COLO829 (cell line): ENCODE data around the gene BRD3.

Experiments
- DNase-seq: peaks from one replicate; pipeline ENCODE4 v3.0.0; 2012; ENCODE audit warnings: low spot score

Gene BRD3

GRCh38 chr9:134053941-134054761, 13.7 kb downstream of the BRD3 start:
- DNase-seq: no peak

GRCh38 chr9:134053401-134053871, 14.4 kb downstream of the BRD3 start:
- no peak for DNase-seq

- DNase-seq: no peak
Measured at GRCh38 chr9:134052941-134053340, 14.9 kb downstream of the BRD3 start.

- DNase-seq: no peak
Measured at GRCh38 chr9:134052491-134052890, 15.3 kb downstream of the BRD3 start.

DNA sequence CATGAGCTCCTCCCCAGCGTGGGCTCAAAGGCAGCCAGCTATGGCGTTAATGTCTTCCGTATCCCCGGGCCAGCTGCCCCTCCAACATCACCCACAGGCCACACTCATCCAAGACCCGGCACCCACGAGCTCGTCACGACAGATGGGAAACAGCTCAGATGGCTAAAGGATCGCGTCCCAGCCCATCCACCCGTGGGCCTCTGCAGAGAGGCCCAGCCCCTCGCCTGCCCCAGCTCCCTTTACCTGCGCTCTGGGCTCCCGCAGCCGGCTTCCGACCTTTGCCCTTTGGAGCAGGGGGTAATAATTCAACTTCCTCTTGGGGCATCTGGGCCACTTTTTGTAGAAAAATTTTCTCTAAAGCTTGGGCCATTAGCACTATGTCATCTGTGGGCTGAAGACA, 16.5 kb downstream of the BRD3 start:
- DNase-seq: no peak

DNA sequence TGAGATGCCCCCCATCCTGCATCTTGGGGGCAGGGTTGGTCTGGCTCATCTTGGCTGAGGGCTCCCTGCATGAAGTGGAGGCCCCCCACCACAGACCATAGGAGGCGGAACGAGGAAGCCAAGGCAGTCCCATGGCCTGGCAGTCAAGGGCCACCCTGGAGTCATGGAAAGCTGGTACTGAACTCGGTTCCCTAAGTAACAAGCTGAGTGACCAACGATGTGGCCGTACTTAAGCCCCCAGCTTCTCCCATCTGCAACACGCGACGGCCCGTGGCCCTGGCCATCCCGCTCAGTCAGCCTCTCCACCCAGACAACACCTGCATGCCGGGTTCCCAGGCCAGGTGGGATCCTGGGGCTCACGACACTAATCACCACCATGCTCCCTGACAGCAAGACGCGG, 17.1 kb downstream of the BRD3 start:
- no peak for DNase-seq

GRCh38 chr9:134049772-134050588, 17.8 kb downstream of the BRD3 start:
- DNase-seq: no peak

DNA sequence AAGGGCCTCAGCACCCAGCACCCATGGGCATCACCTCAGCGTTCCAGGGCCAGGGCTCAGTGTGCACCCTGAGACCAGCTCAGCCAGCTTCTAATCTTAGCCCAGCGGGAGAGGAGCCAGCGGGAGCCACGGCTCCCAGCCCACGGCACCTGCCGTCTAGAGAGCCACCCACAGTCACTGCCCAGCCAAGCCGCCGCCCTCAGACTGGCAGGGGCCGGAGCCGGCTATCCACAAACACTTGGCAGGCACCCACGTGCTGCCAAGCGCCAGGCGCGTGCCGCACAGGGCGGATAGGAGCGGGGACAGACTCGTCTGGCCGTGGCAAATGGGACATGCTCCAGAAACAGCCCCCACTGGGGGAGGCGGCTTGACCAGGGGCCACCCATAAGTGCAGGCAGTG, 18.6 kb downstream of the BRD3 start:
- DNase-seq: no peak

GRCh38 chr9:134048582-134048968, 19.3 kb downstream of the BRD3 start:
- DNase-seq: no peak

DNA sequence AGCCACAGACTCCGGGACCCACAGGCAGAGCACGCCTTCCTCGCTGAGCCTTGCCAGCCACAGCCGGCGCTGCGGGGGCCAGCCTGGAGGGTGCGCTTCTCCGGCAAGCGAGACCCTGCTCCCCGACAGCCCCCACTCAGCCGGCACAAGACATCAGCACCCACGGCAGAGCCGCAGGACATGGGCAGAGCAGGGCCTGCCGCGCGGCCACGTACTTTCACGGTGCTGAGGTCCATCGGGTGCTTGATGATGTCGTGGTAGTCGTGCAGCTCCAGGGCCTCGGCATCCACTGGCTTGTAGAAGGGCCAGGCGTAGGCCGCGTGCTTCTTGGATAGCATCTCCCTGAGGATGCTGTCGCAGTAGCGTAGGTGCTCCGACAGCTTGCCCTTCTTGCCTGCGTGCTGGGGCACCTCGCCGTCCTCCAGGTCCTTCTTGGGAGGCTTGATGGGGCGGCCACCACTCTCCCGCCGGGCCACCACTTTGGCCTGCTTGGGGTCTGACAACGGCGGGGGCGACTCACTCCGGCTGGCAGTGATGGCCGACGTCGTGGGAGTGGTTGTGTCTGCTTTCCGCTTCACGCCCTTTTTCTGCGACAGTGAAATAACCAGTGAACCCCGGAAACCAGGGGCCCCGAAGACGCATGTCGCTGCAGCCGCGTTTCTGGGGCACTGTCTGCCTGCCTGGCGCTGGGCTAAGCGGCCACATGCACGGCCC, 19.8 kb downstream of the BRD3 start:
- DNase-seq: no peak

DNA sequence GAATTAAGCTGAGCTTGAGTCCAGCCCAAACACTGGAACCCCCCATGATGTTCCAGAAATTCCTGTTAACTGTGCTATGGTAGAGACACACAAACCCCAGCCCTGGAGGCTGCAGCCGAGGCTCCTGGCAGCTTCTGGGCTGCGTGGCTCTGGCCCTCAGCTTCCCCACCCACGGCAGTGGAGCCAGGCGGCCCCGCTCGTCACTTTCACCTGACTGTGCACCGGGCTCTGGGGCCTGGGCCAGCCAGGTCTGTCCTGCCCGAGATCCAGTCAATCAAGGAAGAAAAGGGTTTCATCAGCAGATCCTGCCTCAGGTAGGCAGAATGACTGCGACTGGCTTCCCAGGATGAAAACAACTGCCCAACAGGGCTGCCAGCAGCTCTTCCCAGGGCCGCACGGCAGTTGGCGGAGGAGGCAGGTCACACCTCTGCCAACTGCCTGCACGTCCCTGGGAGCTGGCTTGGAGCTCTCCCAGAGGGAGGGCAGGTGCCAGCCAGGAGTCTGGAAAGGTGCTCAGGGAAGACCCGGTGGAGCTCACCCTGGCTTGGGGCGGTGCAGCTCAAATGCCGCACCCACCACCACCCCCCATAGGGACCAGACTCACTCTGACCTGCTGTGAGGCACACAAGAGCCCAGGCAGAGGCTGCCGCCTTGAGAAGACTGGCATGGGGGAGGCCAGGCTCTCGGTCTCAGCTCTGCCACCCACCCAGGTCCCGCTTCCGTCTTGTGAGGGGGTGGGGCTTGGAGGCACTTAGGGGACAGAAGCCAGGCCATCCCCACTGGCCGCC, 20.7 kb downstream of the BRD3 start:
- no peak for DNase-seq

DNA sequence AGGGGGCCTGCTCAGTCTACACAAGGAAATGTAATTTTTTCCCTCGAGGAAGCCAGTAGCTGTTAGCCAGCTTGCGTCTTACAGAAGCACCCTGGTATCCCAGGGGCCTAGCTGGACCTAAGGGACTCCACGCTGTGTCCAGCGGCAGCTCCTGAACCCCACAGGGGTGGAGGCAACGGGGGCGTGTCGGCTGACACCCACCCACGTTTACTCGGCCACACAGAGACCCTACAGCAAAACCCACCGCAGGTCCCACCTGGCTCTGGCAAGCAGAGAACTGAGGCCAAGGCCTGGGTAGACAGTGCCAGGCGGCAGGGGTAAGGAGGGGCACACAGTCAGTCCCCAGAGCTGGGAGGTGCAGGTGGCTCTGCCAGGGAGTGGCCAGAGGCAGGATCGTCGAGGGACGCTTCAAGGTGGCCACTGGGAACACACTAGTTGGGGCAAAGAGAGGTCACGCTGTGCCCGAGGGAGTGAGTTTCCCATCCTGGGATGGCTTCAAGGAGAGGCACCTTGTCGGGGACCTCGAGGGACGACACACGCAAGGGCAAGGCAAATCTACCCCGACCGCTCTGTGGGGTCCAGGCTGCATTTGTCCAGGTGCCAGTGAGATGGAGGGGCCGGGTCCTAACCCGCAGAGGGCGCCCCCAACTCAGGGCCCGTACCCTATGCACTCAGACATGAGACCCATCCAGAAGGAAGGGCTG, 21.8 kb downstream of the BRD3 start:
- no peak for DNase-seq

GRCh38 chr9:134044944-134045343, 22.9 kb downstream of the BRD3 start:
- no peak for DNase-seq

GRCh38 chr9:134043531-134043988, 24.3 kb downstream of the BRD3 start:
- DNase-seq: no peak

DNA sequence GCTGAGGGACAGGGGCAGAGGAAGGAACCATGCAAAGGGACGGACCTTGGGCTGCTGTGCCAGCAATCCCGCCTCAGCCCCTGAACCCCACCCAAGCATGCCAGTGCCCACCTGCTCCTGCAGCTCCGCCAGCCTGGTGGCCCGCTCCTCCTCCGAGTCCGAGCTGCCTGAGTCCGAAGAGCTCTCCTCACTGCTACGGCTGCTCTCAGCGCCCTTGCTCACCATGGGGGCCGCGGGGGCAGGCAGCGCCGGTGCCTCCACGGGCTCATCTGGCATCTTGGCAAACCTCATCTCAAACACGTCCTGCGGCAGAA, 26.2 kb downstream of the BRD3 start:
- no peak for DNase-seq

- DNase-seq: no peak
Measured at GRCh38 chr9:134040781-134041648, 26.8 kb downstream of the BRD3 start.

DNA sequence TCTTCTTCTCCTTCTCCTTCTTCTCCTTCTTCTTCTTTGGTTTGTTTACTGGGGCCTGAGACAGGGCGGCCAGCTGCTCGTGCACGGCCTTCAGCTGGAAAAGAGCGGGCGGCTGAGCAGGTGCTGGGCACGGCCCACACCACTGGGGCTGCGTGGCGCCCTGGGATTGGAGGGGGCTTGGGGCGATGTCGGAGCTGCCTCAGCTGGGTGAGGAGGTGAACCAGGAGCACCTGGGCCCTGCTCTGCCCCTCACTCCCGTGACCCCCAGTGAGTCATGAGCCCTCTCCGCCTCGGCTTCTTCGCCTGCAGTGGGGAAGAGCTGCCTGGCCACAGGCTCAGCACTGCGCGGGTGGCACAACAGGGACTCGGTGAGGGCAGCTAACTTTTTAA, 27.7 kb downstream of the BRD3 start:
- DNase-seq: no peak

DNA sequence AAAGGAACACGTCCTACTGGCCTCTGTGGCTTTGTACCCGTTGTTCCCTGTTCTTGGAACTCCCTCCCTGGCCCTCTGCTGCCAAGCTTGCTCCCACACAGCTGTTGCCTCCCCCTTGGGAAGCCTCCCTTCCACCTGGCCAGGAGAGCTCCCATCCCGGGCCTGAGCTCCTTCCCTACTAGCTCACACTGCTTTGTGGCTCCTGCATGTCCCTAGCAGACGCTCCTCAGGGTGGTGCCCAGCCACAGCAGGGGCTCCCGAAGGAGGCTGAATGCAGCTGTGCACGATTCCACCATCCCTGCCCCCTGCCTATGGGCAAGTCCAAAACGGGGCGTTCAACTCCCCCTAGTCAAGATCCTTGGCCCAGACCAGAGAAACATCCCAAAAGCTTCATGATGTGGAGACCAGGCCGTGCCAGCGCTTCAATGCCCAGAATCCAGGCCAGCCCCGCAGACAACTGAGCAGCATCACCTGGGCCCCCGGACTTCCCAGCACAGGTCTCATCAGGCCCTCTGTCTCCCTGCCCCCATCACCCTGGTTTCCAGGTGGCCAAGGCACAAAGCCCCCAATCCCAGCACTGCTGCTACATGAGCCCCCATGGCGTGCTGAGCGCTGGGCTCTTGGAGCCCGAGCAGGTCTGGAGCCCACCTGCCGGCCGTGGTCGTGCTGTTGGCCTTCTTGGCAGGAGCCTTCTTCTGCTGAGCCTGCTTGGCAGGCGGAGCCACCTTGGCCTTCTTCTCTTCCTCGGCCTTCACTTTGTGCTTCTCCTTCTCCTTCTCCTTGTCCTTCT, 28.2 kb downstream of the BRD3 start:
- DNase-seq: no peak

DNA sequence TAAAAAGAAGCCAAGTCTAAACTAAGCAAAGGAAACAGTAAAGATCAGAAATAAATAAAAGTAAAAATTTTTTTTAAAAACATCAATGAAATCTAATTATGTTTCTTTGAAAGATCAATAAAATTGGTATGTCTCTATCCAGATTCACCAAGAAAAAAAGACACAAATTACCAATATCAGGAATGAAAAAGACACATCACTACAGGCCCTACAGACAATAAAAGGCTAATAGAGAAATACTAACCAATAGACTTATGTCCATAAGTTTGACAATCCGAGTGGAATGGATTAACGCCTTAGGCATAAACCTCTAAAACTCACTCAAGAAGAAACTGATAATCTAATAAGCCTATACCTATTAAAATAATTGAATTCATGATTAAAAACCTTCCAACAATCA, 30.2 kb downstream of the BRD3 start:
- DNase-seq: no peak

DNA sequence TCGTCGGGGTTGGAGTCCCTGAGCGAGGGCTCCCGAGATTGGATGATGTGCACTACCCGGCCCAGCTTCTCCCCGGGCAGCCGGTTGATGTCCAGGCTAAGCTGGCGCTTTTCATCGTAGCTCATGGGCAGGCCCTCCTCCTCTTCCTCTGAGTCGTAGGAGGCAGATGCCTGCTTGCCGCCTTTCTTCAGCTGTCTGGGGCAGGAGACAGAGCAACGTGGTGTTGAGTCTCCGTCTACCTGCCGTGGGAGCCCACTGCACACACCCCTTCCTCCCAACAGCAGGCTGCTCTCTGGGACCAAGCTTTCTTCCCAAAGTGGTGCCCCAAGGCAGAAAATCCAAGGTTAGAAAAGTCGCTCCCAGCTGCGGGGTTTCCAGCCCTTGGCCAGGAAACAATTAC, 31.7 kb downstream of the BRD3 start:
- no peak for DNase-seq
